HG02763 (cell line): ENCODE measurements around the gene GSN.
A peak's percentile ranks its signal among the peaks of the same experiment; 100 is the strongest.

Experiments
- ATAC-seq: cut with Tn5 transposase; IDR thresholded peaks from one replicate; pipeline ENCODE4 v1.9.1; 2021; ENCODE audit warnings: mild to moderate bottlenecking, moderate library complexity; ENCODE audit not compliant: unreplicated experiment

GSN gene

GRCh38 chr9:121368745-121369144 lies 100.8 kb downstream of the GSN start:
- ATAC-seq = no peak

GRCh38 chr9:121369595-121370265 lies 101.8 kb downstream of the GSN start, which contains the start of gene STOM:
Gene STOM (minus strand): TSS chr9:121370250. CDS start chr9:121370187, 63 bp downstream.
- peak; percentile 51 for ATAC-seq

GRCh38 chr9:121371495-121372061 lies 103.6 kb downstream of the GSN start:
- ATAC-seq = no peak

GRCh38 chr9:121372239-121373010 lies 104.5 kb downstream of the GSN start:
- ATAC-seq = no peak

- ATAC-seq = no peak
These were observed 105.2 kb downstream of the GSN start for GRCh38 chr9:121373011-121373729.

- ATAC-seq = no peak
These were observed 108.4 kb downstream of the GSN start for GRCh38 chr9:121376214-121376830.

GRCh38 chr9:121380846-121381245 lies 112.9 kb downstream of the GSN start:
- no peak for ATAC-seq
